LoVo (cell line): Measurements from ENCODE around the gene TRABD2B.

Experiments
- DNase-seq: peaks from one replicate; pipeline ENCODE4 v3.0.0-alpha.2; 2016; ENCODE audit warnings: low spot score

The TRABD2B gene

GRCh38 chr1:47849591-47850261 is 147.5 kb downstream of the TRABD2B start:
- no peak for DNase-seq

GRCh38 chr1:47849005-47849521 is 148.1 kb downstream of the TRABD2B start:
- no peak for DNase-seq

- DNase-seq = no peak
Observed at GRCh38 chr1:47847763-47848162, 149.4 kb downstream of the TRABD2B start.

- no peak for DNase-seq
Observed at GRCh38 chr1:47844558-47844955, 152.6 kb downstream of the TRABD2B start.

- DNase-seq = no peak
Observed at GRCh38 chr1:47843781-47844557, 153.2 kb downstream of the TRABD2B start.

- no peak for DNase-seq
Observed at GRCh38 chr1:47843059-47843458, 154.1 kb downstream of the TRABD2B start.

DNA sequence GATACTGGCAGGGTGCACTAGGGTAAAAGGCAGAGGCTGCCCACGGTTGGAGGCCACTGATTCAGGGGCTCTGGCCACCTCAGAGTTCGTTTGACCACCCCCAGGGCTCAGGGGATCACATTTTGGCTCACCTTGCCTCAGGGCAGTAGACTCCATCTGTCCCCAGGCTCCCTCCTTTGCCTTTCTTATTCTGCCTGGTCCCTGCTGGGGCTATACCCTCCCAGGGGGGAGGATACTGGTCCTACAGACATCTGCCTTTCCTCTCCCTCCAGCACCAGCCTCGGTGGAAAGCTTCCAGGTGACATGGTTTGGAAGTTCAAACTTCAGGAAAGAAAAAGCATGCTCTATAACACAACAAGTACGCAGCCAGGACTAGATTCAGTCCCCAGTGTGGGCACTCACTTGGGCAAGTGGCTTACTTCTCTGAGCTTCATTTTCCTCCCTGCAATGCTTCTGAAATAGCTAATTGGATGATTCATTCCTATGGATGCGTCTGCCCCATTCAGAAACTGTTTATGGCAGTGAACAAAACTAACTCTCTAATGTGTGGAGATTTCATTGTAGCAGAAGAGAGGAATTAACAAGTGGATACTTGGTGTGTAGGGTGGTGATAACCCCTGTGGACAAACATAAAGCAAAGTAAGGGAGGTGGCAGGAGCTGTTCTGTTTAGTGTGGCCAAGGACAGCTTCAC is 154.8 kb downstream of the TRABD2B start:
- no peak for DNase-seq

DNA sequence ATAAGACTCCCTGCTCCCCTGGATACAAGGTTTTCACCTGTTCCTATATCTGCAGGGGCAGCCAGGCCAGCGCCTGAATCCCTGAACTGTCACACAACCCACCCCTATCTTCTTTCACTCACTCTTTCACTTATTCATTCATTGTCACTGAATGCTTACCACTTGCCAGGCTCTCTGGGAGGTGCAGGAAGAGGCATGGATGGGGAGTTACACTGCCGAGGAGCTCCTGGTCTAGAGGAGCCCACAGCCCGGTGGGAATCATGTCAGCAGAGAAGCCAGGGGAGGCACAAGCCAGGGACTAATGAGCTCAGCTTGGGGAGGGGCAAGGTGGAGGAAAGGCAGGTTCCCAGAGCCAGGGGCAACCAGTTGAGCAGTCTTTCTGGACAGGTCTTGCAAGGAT is 155.8 kb downstream of the TRABD2B start:
- no peak for DNase-seq

GRCh38 chr1:47840393-47841190 is 156.6 kb downstream of the TRABD2B start:
- no peak for DNase-seq

DNA sequence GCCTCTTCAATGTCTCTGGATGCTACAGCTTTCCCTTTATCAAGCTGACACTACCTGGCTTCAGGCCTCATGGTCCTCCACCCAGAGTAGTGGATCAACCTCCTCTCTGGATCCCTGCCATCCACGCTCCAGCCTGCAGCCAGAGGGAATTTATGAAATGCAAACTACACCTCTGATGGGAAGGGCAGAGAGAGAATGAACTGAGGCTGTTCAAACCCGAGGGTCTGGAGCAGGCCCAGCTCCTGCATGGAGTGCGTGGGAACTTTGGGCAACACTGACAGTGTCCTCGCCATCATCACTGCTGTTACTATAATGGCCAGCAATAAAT is 157.8 kb downstream of the TRABD2B start:
- DNase-seq = no peak

DNA sequence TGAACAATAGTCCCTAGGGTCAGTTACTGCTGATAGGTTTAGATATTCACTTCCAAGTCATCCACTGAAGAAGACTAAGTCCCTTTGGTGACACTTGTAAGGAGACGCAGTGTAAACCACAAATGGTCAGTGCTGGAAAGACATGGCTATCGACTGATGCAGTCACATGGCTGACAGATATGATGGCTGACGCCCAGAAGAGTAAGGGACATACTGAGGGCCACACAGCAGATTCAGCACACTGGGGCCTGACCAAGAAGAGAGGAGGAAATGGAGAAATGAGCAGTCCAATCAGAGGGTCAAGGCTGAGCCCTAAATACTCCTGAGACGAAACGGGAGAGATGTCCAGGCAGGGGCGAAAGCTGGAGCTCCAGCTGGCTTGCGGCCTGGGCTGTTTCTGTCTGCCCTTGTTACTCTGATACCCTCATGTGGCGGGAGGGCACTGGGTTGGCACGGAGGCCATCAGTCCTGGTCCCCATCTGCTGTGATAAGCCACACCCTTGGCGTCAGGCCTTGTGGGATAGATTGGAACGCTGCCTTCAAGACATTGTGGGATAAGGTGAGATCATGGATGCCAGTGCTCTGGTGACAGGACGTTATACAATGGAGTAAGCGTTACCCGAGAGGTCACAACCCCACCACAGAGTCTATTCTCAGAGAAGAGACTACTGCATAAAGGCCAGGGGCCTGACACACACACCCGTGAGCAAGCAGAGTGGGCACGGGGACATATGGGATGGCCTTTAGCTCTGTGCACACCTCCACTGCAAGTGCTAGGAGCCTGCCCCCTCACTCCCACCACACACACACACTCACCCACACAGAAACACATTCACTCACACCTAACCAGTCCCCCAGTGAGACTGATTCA is 158.4 kb downstream of the TRABD2B start:
- DNase-seq = no peak

DNA sequence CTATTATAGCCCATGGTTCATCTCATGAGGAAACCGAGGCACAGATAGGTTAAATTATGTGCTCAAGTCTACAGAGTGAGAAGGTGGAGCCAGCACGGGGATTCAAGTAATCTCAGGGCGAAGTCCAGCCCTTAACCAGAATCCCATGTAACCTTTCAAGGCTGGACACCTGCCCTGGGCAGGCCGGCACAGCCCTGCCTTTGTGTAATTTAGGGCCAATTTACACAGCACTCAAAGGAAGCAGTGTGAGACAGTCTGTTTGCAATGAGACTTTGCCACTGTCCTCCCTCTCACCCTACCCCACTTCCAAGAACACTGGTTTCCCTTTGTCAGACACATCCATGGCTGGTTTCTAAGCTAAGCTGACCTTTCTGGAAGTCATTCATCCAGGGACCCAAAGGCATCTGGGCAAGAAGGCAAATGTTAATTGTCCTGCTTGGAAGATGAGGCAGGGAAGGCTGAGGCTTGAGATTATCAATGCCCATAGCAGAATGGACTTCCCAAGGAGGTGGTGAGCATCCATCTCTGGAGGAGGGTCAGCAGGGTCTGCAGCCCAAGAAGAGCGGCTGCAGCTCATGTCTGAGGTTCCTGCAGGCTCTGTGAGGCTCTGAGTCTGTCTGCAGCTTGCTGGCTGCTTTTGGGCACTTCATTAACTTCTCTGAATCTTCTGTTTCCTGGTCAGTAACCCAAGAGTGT is 159.2 kb downstream of the TRABD2B start:
- DNase-seq = no peak

- DNase-seq = no peak
Observed at GRCh38 chr1:47837056-47837830, 159.9 kb downstream of the TRABD2B start.

GRCh38 chr1:47835409-47835808 is 161.8 kb downstream of the TRABD2B start:
- DNase-seq = no peak

- no peak for DNase-seq
Observed at GRCh38 chr1:47834326-47834725, 162.9 kb downstream of the TRABD2B start.

DNA sequence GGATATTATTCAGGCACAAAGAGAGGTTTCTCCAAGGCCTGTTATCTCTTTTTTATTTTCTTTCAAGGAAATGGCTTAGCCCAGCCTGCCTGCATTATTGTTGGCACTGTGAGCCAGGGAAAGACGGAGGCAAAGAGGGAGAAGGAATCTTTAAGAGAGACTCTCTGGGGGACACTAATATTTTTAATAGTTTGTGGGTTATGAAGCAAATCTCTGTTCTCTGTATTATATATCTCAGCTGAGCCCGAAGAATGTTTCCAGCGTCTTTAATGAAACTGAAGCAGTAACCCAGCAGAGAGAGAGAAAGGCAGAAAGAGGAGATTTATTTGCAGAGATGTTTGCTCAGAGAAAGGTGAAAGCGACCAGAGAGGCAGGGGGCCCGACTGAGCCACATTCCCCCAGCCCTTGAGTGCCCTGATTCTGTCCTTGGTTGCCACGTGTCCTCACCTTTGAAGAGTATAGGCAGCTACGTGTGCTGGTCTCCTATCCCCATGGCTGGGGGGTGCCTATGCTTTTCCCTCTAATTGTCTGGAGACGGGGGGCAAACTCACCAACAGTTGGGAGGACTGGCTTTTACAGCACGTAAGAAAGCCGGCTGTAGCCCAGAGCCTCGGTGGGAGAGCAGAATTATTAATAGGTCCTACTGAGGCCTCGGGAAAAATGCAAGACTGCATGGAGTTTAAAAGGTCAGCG is 166.4 kb downstream of the TRABD2B start:
- no peak for DNase-seq

GRCh38 chr1:47830021-47830420 is 167.2 kb downstream of the TRABD2B start:
- no peak for DNase-seq

DNA sequence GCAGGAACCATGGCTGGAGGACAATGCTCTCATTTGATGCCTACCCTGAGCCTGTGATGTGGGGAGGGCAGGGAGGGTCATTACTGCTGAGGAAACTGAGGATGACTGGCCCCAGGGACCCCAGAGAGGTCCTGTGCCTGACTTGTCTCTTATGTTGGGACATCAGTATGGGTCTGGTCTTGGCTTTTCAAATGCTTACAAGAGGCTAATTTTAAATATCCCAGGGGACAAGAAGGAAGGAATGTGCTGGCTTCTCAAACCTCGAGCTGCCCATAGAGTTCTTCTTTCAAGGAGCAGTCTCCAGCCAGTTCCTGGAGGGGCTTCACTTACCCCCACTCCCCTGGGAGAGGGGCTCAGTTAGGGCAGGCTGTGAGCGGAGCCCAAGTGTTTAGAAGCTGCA is 168.2 kb downstream of the TRABD2B start:
- DNase-seq = no peak

DNA sequence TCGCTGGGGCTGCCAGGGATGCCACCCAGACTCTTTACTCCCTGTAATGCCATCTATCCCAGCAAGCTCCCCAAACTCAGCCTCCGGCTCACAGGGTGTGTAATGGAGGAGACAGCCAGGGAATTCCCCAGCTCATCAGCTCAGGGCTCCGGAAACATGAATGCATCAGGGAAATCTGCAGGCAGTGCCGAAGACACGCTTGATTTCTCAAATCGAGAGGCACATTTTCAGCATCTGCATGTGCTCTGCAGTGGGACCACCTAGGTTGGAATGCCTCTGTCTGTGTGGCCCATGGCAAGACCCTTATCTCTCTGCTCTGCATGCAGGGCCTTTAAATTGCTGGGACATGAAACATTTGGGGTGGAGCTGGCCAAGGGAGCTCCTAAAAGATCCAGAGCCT is 170.1 kb downstream of the TRABD2B start:
- no peak for DNase-seq
